Activated CD4-positive, alpha-beta T cell treated with anti-CD3 and anti-CD28 coated beads for 4 hours (primary cell): ENCODE measurements around the gene C1orf50.
"Not testable (repeated sequence)": the region's sequence is repeated elsewhere in the genome, so short reads cannot be mapped to it uniquely, and the experiment has no call there.

Source experiments
- DNase-seq, 2 donors: peaks; one replicate each; pipeline ENCODE4 v3.0.0-alpha.2; 2020

C1orf50 gene

DNA sequence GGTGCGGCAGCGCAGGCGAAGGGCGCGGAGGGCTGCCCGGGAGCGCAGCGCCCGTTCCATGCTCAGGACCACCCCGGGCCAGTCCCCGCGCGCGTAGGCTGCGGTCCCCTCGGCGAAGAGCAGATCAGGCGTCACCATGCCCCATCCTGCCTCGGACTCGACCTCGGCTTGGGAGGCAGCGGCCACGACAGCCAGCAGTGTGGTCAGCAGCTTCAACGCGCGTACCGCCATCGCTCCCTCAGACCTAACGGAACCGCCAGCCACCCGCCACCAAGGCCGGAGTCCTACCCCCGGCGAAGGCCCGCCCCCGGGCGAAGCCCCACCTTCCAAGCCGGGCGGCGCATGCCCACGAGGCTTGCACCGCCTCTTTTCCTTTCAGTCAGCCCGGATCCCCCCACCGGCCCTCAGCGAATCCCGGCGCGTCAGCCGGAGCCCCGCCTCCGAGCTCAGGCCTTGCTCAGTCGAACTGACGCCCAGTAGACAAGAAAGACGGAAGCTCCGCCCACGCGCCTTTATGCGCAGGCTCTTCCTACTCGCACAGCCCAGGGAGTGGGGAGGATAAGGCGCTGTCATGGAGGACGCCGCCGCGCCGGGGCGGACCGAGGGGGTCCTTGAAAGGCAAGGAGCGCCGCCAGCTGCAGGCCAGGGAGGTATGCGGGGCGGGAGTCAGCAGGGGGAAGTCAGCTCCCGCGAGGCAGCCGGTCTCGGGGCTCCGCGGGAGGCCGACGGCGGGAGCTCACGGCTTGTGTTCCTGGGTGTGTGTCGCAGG, at the start of gene C1orf50, which contains the start of gene P3H1:
Gene C1orf50 (plus strand): TSS at position 509 of the 769 bp plus-strand sequence. CDS start 63 bp downstream, at position 572.
Gene P3H1 (minus strand): TSS at position 288 of the 769 bp plus-strand sequence. CDS start 57 bp downstream, at position 231.
- DNase-seq = peak; percentile 99 to 100

DNA sequence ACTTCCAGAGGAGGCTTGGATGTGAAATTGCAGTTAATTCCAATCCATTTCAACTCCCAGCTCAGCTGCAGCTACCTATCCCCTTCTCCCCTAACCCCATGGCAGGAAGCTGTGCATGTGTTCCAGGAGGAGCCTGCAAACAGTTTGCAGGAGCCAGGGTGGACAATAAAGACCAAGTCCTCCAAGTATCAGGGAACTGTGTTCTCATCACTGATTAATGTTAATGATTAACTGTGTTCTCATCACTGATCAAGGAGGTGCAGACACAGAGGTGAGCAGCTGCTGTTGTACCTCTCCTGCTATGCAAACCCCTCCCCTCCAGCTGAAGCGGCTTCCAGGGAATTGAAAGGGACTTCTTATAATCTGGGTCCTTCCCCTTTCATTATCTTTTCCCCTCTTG, 46.2 kb upstream of the C1orf50 start:
- no peak for DNase-seq

DNA sequence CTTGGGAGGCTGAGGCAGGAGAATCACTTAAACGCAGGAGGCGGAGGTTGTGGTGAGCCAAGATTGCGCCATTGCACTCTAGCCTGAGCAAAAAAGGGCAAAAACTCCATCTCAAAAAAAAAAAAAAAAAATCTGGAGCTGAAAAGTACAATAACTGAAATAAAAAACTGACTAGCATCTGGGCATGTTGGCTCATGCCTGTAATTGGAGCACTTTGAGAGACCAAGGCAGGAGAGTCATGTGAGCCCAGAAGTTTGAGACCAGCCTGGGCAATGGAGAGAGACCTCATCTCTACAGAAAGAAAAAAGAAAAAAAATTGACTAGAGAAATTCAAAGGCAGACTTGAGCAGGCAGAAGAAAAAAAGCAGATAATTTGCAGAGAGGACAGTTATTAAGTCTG, 45.1 kb upstream of the C1orf50 start:
- DNase-seq = no peak

DNA sequence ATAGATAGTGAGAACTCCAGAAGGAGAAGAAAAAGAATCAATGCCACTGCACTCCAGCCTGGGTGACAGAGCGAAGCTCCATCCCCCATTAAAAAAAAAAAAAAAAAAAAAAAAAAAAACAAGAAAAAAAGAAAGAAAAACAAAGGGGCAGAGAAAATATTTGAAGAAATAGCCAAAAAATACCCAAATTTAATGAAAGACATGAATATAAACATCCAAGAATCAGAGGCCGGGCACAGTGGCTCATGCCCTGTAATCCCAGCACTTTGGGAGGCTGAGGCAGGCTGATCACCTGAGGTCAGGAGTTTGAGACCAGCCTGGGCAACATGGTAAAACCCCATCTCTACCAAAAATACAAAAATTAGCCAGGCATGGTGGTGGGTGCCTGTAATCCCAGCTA, 44.6 kb upstream of the C1orf50 start:
- DNase-seq = not testable (repeated sequence)

DNA sequence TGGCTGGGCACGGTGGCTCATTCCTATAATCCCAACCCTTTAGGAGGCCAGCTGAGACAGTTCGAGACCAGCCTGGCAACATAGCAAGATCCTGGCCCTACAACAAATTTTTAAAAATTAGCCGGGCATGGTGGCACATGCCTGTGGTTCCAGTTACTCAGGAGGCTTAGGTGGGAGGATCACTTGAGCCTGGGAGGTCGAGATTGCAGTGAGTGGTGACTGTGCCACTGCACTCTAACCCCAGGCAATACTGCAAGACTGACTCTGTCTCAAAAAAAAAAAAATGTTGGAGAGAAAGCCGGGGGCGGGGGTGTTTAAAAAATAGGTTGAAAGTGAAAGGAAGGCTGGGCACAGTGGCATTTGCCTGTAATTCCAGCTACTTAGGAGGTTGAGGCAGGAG, 43.5 kb upstream of the C1orf50 start:
- DNase-seq = no peak

DNA sequence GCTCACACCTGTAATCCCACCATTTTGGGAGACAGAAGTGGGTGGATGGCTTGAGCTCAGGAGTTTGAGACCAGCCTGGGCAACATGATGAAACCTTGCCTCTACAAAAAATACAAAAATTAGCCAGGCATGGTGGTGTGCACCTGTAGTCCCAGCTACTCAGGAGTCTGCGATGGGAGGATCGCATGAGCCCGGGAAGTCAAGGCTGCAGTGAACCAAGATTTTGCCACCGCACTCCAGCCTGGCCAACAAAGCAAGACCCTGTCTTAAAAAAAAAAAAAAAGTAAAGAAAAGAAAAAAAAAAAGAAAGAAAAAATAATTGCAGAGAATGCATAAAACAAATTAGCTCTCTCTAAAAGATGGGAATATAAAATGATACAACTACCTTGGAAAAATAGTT, 41.2 kb upstream of the C1orf50 start:
- not testable (repeated sequence) for DNase-seq

DNA sequence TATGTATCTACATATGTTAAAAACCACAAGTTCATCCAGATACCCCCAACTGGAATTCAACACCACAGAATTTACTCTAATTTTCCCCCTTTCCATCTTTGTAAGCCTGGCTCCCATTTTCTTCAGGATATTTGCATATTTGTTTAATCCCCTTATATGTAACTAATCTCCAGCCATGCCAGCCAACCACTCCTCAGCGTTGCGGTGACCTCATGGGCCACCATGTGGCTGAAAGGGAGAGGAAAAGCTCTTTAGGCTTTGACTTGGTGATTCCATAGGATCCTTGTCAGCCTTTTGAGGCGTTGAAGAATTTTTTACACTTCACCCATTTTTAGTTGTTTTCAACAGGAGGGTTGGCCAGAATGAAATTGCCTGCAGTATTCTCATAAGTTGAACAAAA, 37.0 kb upstream of the C1orf50 start:
- DNase-seq = no peak

DNA sequence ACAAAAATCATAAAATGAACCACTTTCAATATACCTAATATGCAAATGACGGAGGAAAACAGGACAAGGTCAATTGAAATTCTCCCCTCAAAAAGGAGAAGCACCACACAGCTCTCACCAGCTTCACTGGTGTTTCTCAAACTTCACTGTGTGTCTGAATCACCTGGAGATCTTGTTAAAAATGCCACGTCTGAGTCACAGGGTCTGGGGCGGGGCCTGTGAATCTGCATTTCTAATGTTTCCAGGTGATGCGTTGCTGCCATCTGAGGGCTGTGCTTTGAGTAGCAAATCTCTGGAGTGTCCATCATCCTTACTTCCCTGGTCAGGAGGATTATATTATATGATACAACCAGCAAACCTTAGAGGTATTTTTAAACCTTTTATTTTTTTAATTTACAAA, 36.1 kb upstream of the C1orf50 start:
- peak; percentile 38 to 49 for DNase-seq

DNA sequence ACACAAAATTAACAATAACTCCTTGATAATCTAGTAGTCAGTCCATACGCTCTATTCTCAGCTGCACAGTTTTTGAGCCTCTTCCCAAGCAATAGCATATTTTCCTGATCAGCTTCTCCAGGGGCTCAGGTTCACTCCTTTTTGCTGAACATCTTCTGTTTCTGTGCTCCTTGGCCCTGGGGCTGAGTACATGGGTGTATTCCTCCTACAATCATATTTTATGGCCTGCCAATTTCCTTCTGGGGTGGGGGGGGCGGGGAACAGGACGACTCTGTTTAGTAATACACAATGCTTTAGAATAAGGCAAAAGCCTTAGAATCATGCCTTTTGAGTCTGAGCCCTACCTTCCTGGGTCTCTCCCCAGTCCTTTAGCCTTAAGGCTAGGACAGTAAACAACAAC, 35.5 kb upstream of the C1orf50 start:
- DNase-seq = no peak

DNA sequence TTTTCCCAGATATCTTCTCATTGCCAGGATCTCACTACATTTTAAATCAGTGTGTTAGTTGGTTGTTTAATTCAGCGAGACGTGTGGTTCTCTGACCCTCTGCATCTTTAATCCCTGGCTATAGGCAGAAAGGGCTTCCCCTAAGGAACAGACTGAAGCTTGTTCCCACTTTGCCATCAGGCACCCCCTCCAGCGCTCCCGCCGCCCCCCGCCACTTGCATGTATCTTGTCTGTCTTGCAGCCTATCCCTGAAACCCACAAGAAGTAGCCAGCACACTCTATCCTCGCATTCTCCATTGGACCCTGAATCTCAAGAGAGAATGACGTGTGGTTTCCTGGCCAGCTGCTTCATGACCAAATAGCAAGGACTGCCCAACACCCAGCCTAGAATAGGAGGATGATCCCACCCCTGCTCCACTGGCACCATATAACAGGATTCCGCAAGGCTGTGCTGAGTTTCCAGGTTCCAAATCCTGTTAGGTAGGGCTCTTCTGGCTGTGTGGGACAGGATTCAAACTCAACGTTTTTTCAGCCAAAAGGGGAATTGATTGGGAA, 34.8 kb upstream of the C1orf50 start:
- DNase-seq = no peak

DNA sequence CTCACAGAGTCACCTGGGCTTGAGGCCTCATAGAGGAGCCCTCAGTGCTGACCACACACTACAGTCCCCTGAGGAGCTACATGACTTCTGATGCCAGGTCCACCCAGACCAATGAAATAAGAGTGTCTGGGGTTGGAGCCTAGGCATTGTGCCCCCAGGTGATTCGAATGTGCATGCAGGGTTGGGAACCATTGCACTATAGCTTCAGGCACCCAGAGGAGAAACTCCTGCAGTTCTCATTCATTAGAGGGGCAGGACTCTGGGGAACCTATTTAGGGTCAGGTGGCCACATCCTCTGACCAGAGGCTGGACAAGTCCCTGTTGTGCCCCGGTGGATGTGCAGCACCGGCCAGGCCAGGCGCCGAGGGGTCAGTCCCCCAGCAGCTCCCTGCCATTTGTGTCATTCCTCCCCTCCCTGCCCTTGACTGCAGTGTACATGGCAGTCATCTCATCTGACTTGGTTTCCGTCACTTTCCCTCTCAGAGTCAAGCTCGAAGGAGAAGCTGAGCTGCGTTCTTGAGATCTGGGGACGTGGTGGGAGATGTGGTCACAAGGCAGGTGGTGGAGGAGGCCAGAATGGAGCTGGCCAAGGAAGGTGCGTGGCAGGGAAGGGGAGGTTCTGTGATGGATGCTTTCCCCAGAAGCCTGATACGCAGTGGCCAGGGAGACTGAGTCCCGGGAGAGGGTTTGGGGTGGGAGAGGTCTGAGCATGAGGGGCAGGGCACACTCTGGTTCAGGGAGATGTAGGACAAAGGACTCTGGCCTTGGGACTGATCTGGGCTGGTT, 33.4 kb upstream of the C1orf50 start:
- no peak for DNase-seq

DNA sequence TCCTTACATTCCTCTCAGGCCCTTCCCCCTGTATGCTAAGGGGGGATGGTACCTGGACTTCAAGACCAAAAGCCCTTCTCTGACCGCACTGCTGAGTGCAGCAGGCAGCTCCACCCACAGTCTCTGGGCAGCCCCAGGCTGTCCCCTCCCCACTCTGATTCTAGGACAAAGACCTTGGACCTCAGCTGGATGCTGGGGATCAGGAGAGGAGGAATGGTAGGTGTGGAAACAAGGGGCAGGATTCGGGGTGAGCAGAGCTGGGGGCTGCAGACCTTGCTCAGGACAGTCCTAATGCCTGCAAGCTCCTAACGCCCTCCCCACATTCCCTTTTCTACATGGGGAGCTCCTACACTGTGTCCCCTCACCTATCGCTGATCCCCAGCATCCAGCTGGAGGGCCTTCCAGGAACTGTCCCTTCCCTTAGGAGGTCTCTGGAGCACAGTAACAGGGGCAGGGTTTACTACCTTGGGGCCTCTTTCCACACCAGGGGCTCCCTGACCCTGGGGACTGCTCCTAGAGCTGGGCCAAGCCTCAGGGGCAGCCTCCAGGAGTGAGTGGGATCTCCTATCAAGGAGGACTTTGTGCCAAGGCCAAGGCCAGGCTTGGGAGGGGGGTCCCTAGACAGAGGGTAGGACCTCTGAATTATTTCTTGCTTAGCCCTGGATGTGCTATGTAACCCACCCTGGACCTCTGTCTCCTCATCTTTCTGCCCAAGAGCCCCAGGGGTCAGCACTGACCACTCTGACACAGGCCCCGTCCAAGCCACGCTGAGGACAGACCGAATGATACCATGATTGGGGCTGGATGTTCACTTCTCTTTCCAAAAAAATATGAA, 32.6 kb upstream of the C1orf50 start:
- DNase-seq = no peak

DNA sequence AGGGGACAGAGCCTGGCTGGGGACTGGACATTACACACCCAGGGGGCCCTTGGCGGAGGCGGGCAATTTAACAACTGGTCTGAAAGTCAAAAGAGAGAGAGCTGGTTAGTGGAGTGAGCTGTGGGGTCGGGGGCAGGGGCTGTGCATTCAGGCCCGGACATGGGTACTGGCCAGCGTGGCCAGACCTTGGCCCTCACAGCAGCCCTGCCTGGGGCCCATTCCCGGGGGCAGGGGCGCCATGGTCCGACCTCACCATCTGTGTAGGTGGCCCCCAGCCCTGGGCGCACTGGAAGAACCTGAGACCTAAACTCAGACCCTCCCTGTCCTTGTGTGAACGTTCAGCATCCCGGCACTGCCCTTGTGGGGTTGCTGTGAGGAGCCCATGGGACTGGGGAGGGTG, 32.0 kb upstream of the C1orf50 start:
- no peak for DNase-seq

DNA sequence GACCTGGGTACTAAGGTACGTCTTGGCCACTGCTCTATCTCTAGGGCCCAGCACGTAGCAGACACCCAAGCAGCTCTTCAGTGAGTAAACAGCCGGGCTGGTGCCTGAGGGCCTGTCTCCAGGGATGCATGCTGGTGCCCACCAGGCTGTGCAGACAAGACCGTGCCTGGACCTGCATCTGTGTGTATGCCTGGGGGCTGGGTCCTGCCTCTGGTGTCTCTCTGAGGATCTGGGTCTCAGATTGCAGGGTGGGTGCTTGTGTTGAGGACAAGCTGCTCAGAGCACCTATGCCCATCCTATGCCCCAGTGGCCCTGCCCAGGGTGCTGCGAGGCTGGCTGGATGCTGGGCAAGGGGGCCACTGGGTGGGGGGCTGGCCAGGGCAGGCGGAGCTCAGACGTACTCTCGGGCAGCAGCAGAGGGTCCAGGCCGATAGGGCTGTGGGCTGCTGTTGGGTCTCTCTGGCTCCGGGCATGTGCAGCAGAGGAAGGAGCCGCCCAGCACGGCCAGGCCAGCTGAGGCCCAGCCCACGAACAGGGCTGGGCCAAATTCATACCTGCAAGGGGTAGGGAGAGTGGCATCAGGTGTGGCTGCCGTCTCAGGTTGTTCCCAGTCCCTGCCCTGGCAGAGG, 31.5 kb upstream of the C1orf50 start:
- DNase-seq = no peak

DNA sequence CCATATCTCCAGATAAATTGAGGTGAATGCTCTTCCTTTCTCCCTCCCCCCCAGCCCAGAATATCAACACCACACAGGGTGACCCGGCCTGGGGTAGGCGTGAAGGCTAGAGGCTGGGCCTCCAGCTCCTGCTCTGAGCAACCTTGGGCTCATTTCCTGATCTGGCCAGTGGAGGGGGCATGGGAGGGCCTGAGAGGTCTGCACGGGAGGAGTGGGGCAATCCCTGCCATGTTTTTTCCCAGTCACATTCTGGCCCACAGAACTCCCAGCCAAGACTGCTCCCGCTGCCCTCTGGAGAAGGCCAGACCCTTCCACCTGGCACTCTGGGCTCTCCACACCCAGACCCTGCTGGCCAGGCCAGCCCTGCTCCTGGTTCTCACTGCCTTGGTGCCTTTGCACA, 30.9 kb upstream of the C1orf50 start:
- DNase-seq = no peak

DNA sequence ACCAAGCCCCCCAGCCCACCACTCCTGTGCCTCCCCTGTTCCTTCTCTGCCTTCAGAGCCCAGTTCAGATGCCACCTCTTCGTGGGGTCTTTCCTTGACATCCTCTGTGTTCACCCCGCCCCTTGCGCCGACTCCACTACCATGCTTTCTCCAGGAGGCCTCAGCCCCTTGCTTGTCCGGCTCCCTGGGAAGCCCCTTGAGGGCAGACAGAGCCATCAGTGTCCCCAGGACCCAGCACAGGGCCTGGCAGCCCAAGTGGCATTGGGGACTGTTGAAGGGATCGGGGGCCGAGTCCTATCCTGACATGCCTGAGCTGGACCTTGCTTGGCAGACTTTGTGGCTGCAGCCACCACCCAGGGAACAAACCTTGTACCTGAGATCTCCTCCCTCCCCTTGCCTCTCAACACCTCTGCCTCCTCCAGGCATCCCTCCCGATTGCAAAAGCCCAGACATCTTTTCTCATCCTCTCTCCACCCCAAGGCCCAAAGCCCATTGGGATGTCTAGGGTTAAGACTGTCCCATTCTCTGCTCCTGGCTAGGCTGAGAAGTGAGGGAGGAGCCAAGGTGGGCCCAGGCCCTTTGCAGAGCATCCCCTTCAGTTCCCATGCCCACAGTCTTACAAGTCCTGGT, 30.4 kb upstream of the C1orf50 start:
- DNase-seq = no peak

DNA sequence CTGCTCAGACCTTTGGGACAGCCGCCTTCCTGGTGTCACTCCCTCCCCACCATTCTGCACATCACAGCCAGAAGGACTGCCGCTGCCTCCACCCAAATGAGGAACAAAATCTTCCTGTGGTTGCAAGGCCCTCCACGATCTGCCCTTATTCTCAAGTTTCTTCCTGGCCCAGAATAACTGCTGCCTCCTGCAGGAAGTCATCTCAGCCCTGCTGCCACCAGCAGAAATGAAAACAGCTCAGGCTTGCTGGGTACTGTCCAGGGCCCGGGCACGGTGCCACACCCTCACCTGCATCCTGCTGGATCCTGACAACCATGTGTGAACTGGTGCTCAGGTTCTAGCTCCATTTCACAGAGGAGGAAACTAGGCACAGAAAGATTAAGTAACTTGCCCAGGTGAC, 29.8 kb upstream of the C1orf50 start:
- no peak for DNase-seq

DNA sequence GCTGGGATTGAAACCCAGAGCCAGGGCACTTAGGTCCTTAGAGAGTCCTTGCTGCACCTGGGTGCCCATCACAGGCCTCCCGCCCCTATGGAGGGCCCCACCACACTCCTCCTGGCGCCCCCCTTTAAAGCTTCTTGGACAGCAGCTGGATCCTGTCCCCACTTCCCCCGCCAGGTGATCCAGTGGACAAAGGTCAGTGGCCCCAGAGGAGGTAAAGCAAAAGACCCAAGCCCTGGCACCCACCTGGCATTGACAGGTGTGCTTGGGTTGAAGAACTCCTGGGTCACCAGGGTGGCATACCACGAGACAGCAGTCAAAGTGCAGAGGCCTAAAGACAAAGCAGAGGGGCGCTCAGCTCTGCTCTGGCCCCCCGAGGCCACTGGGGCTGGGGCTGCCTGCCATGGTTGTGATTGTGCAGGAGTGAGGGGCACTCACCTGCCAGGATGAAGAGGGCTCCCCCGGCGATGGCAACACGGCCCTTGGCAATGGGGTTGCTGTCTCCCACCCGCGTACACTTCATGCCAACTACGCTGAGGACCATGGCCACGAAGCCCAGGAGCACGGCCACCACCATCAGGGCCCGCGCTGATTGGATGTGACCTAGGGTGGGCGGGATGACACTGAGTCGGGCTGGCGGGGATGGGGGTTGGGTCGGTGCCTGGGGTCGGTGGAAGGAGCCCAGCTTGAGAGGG, 28.9 kb upstream of the C1orf50 start:
- DNase-seq = no peak

DNA sequence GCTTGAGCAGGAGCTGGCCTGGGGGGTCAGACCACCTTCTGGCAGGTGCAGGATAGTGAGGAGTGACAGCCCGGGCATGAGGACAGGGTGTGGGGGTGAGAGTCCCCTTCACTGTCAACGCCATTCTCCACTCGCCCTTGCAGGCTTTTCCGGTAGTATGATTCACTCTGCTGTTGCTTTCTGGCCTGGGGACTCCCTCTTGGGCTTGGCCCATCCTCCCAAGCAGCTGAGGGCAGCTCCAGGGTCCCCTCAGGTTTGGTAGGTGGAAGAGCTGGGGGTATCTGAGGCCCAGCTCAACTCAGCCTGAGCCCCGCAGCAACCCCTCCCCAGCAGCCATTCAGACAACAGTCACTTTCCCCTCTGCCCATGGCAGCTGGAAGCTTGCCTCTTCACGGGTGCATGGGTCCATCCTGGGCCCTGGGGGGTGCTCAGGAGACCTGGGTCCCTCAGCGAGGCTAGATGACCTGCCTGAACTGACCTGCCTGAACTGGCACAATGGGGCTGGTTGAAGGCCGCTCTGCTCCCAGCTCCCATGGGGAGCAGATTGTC, 28.3 kb upstream of the C1orf50 start:
- no peak for DNase-seq

DNA sequence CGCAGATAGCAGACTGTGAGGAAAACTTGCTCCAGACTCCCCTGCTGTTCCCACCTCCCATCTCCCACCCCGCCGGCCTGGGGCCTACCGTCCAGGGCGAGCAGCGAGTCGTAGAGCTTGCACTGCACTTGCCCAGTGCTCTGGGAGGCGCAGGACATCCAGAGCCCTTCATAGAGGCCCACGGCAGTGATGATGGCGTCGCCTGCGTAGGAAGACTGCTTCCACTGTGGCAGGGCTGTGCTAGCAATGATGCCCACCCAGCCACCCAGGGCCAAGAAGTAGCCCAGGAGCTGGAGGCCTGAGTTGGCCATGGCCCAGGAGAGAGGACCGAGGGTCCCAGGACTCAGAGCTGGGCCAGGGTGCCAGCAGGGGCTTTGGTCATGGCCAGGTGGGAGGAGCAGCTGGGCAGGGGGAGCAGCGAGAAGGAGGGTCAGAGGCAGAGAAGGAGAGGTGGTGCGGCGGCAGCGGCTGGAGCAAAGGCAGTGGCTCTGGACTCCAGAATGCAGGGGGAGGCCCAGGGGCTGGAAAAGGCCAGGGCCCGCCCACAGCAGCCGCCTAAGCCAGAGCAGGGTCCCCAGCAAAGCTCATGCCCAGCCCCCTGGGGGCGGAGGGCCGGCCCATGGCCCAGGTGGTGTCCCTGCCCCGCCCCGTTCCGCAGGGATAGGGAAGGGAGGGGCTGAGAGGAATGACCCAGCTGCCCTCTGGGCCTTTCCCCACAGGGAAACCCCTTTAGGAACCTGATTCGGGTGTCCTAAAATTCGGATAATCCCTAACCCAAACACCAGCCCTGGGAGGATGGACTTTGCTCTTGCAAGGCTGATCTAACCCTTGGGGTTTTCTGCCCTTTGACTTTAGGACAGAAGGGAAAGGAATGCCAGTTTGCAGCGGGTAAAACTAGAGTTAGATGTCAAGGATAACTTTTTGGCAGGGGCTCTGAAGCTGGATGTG, 27.0 kb upstream of the C1orf50 start, which contains the start of gene CLDN19:
Gene CLDN19 (minus strand): TSS at position 484 of the 948 bp plus-strand sequence. CDS start 173 bp downstream, at position 311.
- no peak for DNase-seq
